Measurements from ENCODE around the gene ELOA.
"Not testable (repeated sequence)": the region's sequence is repeated elsewhere in the genome, so short reads cannot be mapped to it uniquely, and the experiment has no call there.

DNA sequence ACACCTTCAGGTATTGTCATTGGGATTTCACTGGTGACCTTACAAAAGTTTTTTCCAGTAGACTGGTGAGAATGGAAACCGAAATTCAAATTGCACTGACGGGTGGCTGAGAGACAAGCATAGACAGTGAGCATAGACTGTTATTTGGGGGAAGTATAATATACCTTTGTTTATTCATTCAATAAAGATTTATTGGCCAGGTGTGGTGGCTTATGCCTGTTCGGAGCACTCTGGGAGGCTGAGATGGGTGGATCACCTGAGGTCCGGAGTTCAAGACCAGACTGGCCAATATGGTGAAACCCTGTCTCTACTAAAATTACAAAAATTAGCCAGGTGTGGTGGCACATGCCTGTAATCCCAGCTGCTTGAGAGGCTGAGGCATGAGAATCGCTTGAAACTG lies 10.0 kb upstream of the ELOA start:
- TF ChIP-seq, protein P1, sequence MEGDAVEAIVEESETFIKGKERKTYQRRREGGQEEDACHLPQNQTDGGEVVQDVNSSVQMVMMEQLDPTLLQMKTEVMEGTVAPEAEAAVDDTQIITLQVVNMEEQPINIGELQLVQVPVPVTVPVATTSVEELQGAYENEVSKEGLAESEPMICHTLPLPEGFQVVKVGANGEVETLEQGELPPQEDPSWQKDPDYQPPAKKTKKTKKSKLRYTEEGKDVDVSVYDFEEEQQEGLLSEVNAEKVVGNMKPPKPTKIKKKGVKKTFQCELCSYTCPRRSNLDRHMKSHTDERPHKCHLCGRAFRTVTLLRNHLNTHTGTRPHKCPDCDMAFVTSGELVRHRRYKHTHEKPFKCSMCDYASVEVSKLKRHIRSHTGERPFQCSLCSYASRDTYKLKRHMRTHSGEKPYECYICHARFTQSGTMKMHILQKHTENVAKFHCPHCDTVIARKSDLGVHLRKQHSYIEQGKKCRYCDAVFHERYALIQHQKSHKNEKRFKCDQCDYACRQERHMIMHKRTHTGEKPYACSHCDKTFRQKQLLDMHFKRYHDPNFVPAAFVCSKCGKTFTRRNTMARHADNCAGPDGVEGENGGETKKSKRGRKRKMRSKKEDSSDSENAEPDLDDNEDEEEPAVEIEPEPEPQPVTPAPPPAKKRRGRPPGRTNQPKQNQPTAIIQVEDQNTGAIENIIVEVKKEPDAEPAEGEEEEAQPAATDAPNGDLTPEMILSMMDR (tag by site-specific recombination; IDR thresholded peaks at IDR 0.05), result not testable (repeated sequence)
- TF ChIP-seq ZNF335 (tag by site-specific recombination; conservative IDR thresholded peaks at IDR 0.05); ZBTB7A (tag by site-specific recombination; IDR thresholded peaks at IDR 0.05; ENCODE audit: low read depth); ZNF785 (tag by site-specific recombination; IDR thresholded peaks at IDR 0.05); ZNF518A (tag by site-specific recombination; conservative IDR thresholded peaks at IDR 0.05; ENCODE audit: low read depth); YY1 (tag by site-specific recombination; IDR thresholded peaks at IDR 0.05); KLF17 (tag by site-specific recombination; IDR thresholded peaks at IDR 0.05); ZBTB44 (tag by site-specific recombination; IDR thresholded peaks at IDR 0.05); SP2 (tag by site-specific recombination; IDR thresholded peaks at IDR 0.05): not testable (repeated sequence)
